Measurements from ENCODE around the gene MDFI. TPM values are rescaled to one million over a fixed set of nuclear protein-coding genes. Genes with fewer than 3 reads are reported as not detected.

Gene MDFI
- total and polyA plus RNA-seq, 9 of the 15 experiments (the other 6 are each of a cell fraction or from before 2014, with no cell fraction given) = not detected

DNA sequence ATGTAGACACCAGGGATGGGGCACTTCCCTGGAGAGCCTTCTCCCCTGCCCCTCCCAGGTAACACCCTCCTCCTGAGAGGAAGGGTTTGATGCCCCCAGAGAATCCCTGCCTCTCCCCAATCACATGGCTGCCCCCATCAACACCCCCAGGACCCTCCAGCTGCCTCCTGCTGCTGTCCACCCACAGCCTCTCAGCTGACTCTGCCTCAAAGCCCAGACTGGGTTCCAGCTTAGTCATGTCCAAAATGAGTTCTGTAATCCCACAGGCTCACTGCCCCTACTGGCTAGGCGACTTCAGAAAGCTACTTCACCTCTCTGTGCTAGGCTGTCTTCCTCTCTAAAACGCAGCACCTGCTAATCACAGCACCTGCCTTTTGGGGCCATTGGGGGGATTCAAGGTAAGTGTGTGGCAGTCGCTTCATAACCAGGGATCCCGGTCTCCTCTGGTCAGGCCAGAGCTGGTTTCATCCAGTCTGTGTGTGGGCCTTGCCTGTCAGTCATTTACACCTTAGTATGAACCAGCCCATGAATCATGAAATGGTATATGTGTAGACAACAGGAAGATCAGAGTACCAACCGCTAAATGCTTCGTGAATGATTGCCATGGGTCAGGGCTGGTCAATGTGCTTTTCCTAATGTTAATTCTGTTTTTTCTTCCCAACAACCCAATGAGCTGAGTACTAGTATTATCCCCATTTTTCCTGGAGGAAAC is 56.7 kb downstream of the MDFI start:
- WGBS (ENCODE audit: insufficient coverage, low coverage, missing lambda C conversion rate) = 4% methylated on average over 6 of the region's 6 CpGs
- H3K27ac ChIP-seq (ENCODE audit: extremely low read depth, low read depth, low read length) = no peak overlapping the region
- no peak overlapping the region; a peak in 1 of 4 replicates for H3K9ac ChIP-seq (ENCODE audit: insufficient read depth in 1 of 2, low read depth in 2 of 2, low read length in 2 of 2)
- peaks cover 4% of the 10 kb centered on the region; the same call in 1 of the 2 replicates for H4K20me1 ChIP-seq (replicated peaks; ENCODE audit: control insufficient read depth, insufficient read depth, low read length)
- FAIRE-seq = peak; percentile 63
- ChIA-PET CTCF (ENCODE audit: low intra/inter-chr PET ratio) (no interaction called here), POLR2A (interaction anchor here (0.7 to 1.9 kb wide), 2 partner anchors 10 to 51 kb away, joined by 4 to 5 read pairs; no protein-coding TSS in a partner anchor)
- TF ChIP-seq MEIS2 (IDR thresholded peaks at IDR 0.05; ENCODE audit: partially characterized antibody) (peak; percentile 9), MCM5 (IDR thresholded peaks at IDR 0.05; ENCODE audit: low read depth) (no peak), BCOR (IDR thresholded peaks at IDR 0.05) (0 out of 2 replicates have a peak, but pooled peaks have one; percentile 15)
- TF ChIP-seq, protein P1, sequence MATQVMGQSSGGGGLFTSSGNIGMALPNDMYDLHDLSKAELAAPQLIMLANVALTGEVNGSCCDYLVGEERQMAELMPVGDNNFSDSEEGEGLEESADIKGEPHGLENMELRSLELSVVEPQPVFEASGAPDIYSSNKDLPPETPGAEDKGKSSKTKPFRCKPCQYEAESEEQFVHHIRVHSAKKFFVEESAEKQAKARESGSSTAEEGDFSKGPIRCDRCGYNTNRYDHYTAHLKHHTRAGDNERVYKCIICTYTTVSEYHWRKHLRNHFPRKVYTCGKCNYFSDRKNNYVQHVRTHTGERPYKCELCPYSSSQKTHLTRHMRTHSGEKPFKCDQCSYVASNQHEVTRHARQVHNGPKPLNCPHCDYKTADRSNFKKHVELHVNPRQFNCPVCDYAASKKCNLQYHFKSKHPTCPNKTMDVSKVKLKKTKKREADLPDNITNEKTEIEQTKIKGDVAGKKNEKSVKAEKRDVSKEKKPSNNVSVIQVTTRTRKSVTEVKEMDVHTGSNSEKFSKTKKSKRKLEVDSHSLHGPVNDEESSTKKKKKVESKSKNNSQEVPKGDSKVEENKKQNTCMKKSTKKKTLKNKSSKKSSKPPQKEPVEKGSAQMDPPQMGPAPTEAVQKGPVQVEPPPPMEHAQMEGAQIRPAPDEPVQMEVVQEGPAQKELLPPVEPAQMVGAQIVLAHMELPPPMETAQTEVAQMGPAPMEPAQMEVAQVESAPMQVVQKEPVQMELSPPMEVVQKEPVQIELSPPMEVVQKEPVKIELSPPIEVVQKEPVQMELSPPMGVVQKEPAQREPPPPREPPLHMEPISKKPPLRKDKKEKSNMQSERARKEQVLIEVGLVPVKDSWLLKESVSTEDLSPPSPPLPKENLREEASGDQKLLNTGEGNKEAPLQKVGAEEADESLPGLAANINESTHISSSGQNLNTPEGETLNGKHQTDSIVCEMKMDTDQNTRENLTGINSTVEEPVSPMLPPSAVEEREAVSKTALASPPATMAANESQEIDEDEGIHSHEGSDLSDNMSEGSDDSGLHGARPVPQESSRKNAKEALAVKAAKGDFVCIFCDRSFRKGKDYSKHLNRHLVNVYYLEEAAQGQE (IDR thresholded peaks at IDR 0.05; ENCODE audit: borderline replicate concordance) = peak; percentile 65
- TF ChIP-seq, protein P1 (CRISPR knock-in tag; IDR thresholded peaks at IDR 0.05; ENCODE audit: low read depth) = no peak
- TF ChIP-seq, protein P2, sequence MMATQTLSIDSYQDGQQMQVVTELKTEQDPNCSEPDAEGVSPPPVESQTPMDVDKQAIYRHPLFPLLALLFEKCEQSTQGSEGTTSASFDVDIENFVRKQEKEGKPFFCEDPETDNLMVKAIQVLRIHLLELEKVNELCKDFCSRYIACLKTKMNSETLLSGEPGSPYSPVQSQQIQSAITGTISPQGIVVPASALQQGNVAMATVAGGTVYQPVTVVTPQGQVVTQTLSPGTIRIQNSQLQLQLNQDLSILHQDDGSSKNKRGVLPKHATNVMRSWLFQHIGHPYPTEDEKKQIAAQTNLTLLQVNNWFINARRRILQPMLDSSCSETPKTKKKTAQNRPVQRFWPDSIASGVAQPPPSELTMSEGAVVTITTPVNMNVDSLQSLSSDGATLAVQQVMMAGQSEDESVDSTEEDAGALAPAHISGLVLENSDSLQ (IDR thresholded peaks at IDR 0.05) = peak; percentile 81
- peak; percentile 66 for ATAC-seq
- no peak for DNase-seq (ENCODE audit: extremely low read depth in 1 of 4, low spot score in 3 of 4)
- H3K36me3 ChIP-seq (ENCODE audit: control insufficient read depth, insufficient read depth, low read length) = no peaks in the 10 kb centered on the region
- H3K4me3 ChIP-seq = no peak overlapping the region
- H3K9me1 ChIP-seq (ENCODE audit: control insufficient read depth, insufficient read depth, low read length) = no peaks in the 10 kb centered on the region
- H3K27me3 ChIP-seq (ENCODE audit: control insufficient read depth in 2 of 2, insufficient read depth in 2 of 2, low read length in 2 of 2) = peaks cover 5 to 34% of the 10 kb centered on the region in 2 experiments; a peak in 2 of 5 replicates
- intact Hi-C loops (cut with micrococcal nuclease) = no loop called here
- no peaks in the 10 kb centered on the region for H3K9me3 ChIP-seq (replicated peaks; ENCODE audit: control insufficient read depth, insufficient read depth, low read depth, low read length)
- peaks cover 0 to 6% of the 10 kb centered on the region in 2 experiments; a peak in 1 of 5 replicates for H3K4me1 ChIP-seq (replicated peaks in 1 of 2; ENCODE audit: control insufficient read depth in 2 of 2, insufficient read depth in 2 of 2, low read length in 2 of 2)
- H3K79me2 ChIP-seq (ENCODE audit: control insufficient read depth, insufficient read depth, low read length) = no peaks in the 10 kb centered on the region
- in situ Hi-C loops (cut with MboI) = loop anchor here (5.0 kb wide), 1 partner anchor 72 kb away; no protein-coding TSS in a partner anchor
- H3K4me2 ChIP-seq (ENCODE audit: insufficient read depth, low read length) = no peak overlapping the region
- H2AFZ ChIP-seq (ENCODE audit: low read depth, low read length) = no peak overlapping the region
- no TSS peak for BruUV-seq (replicated peaks)
